ENCODE measurements around the gene TMEM263.

GRCh38 chr12:106957583-106957982 lies 1.9 kb downstream of the TMEM263 start:
- TF ChIP-seq EP300 (IDR thresholded peaks at IDR 0.05) (no peak), CTCF (IDR thresholded peaks at IDR 0.05) (no peak), POLR2A (IDR thresholded peaks at IDR 0.05) (no peak)

Measured in tibial nerve (tissue), 4 donors.